Endothelial cell of umbilical vein (primary cell): ENCODE measurements around the gene CDH23.

ENCODE experiments used
- EZH2 ChIP-seq: IDR thresholded peaks from 2 replicates; pipeline ENCODE4 v1.6.1; 2012; ENCODE audit warnings: borderline replicate concordance, low read depth, mild to moderate bottlenecking, moderate library complexity, low read length, inconsistent platforms; ENCODE audit not compliant: severe bottlenecking
- FOS ChIP-seq: IDR thresholded peaks from 2 replicates; pipeline ENCODE4 v1.6.1; 2011; ENCODE audit warnings: mild to moderate bottlenecking, low read length, moderate library complexity, borderline replicate concordance; ENCODE audit not compliant: insufficient read depth
- GATA2 ChIP-seq: IDR thresholded peaks from 2 replicates; pipeline ENCODE4 v1.7.0; 2011; ENCODE audit warnings: low read depth, mild to moderate bottlenecking, moderate library complexity, mixed read lengths, low read length; ENCODE audit not compliant: insufficient read length, insufficient read depth
- MYC ChIP-seq: IDR thresholded peaks from one replicate; pipeline ENCODE4 v1.6.1; 2011; ENCODE audit warnings: mild to moderate bottlenecking, low read depth, low read length
- POLR2A ChIP-seq: IDR thresholded peaks from 2 replicates; pipeline ENCODE4 v1.6.1; 2012; ENCODE audit warnings: low read depth, mild to moderate bottlenecking, control low read depth, low read length
- POLR2AphosphoS5 ChIP-seq: IDR thresholded peaks from 2 replicates; pipeline ENCODE4 v1.6.1; 2012; ENCODE audit warnings: low read depth, mild to moderate bottlenecking, control low read depth, low read length, moderate library complexity; ENCODE audit not compliant: insufficient read depth
- TF ChIP-seq, protein P1 (sequence below), 2 donors: IDR thresholded peaks; 1 replicate in 1 of 2; 2 replicates in 1 of 2; pipeline ENCODE4 v1.5.1; 2011; ENCODE audit warnings: low read length in 2 of 2, mild to moderate bottlenecking in 2 of 2, moderate library complexity in 2 of 2, control low read depth in 1 of 2, inconsistent platforms in 1 of 2, low read depth in 1 of 2; ENCODE audit not compliant: insufficient read depth in 1 of 2; ENCODE audit errors: extremely low read depth in 1 of 2
- TF ChIP-seq, protein P2 (sequence below): IDR thresholded peaks from 2 replicates; pipeline ENCODE4 v1.6.1; 2011; ENCODE audit not compliant: insufficient read depth, insufficient read length

DNA sequence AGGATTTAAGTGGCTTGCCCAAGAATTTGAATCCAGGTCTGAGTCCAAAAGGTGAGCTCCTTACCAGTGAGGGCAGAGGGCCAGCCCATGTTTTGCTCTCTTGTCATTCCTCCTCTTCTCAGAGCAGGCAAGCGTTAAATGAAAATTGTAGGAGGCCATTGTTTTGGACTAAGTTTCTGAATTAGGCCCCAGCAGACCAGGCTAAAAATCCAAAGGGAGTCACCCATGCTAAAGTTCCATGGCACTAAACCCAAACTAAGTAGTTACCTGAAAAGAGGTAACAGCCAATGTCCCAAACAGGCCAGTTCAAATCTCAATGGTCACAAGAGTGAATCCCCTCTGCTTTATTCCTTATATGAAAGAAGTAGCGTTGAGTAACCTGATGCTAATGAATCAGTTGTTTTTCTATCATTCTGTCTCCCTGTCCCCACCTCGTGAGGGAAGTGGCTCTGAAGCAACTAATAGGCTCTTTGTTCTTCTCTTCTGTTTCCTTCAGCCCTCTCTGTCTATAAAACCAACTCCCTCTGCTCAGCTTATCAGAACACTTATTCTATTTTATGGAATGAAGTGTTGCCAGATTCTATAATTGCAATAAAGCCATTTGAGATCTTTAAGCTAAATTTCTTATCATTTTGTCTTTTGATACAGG, 17.5 kb upstream of the CDH23 start:
- TF ChIP-seq, protein P1, sequence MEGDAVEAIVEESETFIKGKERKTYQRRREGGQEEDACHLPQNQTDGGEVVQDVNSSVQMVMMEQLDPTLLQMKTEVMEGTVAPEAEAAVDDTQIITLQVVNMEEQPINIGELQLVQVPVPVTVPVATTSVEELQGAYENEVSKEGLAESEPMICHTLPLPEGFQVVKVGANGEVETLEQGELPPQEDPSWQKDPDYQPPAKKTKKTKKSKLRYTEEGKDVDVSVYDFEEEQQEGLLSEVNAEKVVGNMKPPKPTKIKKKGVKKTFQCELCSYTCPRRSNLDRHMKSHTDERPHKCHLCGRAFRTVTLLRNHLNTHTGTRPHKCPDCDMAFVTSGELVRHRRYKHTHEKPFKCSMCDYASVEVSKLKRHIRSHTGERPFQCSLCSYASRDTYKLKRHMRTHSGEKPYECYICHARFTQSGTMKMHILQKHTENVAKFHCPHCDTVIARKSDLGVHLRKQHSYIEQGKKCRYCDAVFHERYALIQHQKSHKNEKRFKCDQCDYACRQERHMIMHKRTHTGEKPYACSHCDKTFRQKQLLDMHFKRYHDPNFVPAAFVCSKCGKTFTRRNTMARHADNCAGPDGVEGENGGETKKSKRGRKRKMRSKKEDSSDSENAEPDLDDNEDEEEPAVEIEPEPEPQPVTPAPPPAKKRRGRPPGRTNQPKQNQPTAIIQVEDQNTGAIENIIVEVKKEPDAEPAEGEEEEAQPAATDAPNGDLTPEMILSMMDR (IDR thresholded peaks at IDR 0.05; ENCODE audit: extremely low read depth in 1 of 2, insufficient read depth in 1 of 2, low read depth in 1 of 2, low read length in 2 of 2): no peak
- TF ChIP-seq POLR2A (no peak), GATA2 (no peak), POLR2AphosphoS5 (no peak), EZH2 (no peak), FOS (no peak), MYC (no peak)
- TF ChIP-seq, protein P2, sequence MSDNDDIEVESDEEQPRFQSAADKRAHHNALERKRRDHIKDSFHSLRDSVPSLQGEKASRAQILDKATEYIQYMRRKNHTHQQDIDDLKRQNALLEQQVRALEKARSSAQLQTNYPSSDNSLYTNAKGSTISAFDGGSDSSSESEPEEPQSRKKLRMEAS: no peak
